HG03432 (cell line): ENCODE data around the gene BANF2.

ENCODE experiments used
- ATAC-seq: cut with Tn5 transposase; IDR thresholded peaks from one replicate; pipeline ENCODE4 v1.9.1; 2021; ENCODE audit warnings: mild to moderate bottlenecking, moderate library complexity; ENCODE audit not compliant: unreplicated experiment

BANF2 gene

GRCh38 chr20:17663486-17663885, 36.3 kb upstream of the BANF2 start:
- no peak for ATAC-seq

- ATAC-seq: no peak
Observed at GRCh38 chr20:17664025-17664633, 35.6 kb upstream of the BANF2 start.

GRCh38 chr20:17665756-17666155, 34.0 kb upstream of the BANF2 start:
- ATAC-seq: no peak

- ATAC-seq: no peak
Observed at GRCh38 chr20:17666481-17666880, 33.3 kb upstream of the BANF2 start.

- ATAC-seq: no peak
Observed at GRCh38 chr20:17667445-17667844, 32.3 kb upstream of the BANF2 start.

- no peak for ATAC-seq
Observed at GRCh38 chr20:17668432-17668831, 31.3 kb upstream of the BANF2 start.

- no peak for ATAC-seq
Observed at GRCh38 chr20:17669306-17669931, 30.3 kb upstream of the BANF2 start.

- ATAC-seq: no peak
Observed at GRCh38 chr20:17671011-17671410, 28.8 kb upstream of the BANF2 start.

- ATAC-seq: no peak
Observed at GRCh38 chr20:17671565-17671964, 28.2 kb upstream of the BANF2 start.

- no peak for ATAC-seq
Observed at GRCh38 chr20:17673084-17673483, 26.7 kb upstream of the BANF2 start.

- no peak for ATAC-seq
Observed at GRCh38 chr20:17674722-17675518, 24.8 kb upstream of the BANF2 start.

GRCh38 chr20:17675519-17676377, 24.0 kb upstream of the BANF2 start:
- ATAC-seq: no peak

GRCh38 chr20:17676378-17676759, 23.4 kb upstream of the BANF2 start:
- ATAC-seq: no peak

GRCh38 chr20:17676942-17677341, 22.8 kb upstream of the BANF2 start:
- ATAC-seq: no peak

- ATAC-seq: no peak
Observed at GRCh38 chr20:17678295-17678694, 21.5 kb upstream of the BANF2 start.

GRCh38 chr20:17678886-17679285, 20.9 kb upstream of the BANF2 start:
- ATAC-seq: no peak

GRCh38 chr20:17679941-17680835, 19.6 kb upstream of the BANF2 start:
- no peak for ATAC-seq

- ATAC-seq: peak; percentile 50
Observed at GRCh38 chr20:17680836-17681725, 18.7 kb upstream of the BANF2 start.

- peak; percentile 15 for ATAC-seq
Observed at GRCh38 chr20:17681726-17682102, 18.1 kb upstream of the BANF2 start.
